PFSK-1 (cell line): ENCODE results near the gene CDH1.

Experiments
- FOXP2 ChIP-seq: optimal IDR thresholded peaks from 2 replicates; pipeline ENCODE3; 2011; ENCODE audit warnings: borderline replicate concordance, control low read depth, inconsistent platforms; ENCODE audit not compliant: insufficient read depth; ENCODE audit errors: extremely low read length, extremely low read depth
- POLR2AphosphoS5 ChIP-seq: IDR thresholded peaks from 2 replicates; pipeline ENCODE4 v1.6.1; 2012; ENCODE audit warnings: low read depth, mild to moderate bottlenecking, control low read depth, low read length, moderate library complexity
- SIN3A ChIP-seq: IDR thresholded peaks from 2 replicates; pipeline ENCODE4 v1.6.1; 2012; ENCODE audit warnings: mild to moderate bottlenecking, low read length, moderate library complexity, borderline replicate concordance; ENCODE audit not compliant: insufficient read depth
- TAF1 ChIP-seq: IDR thresholded peaks from 2 replicates; pipeline ENCODE4 v1.6.1; 2012; ENCODE audit warnings: low read length, control low read depth, borderline replicate concordance; ENCODE audit not compliant: insufficient read depth
- TF ChIP-seq, protein P1 (sequence below), 2 experiments: IDR thresholded peaks; 2 replicates each; pipeline versions ENCODE4 v1.6.1 to v1.8.0; 2011 to 2012; ENCODE audit warnings: low read depth in 2 of 2, low read length in 2 of 2, control low read depth in 1 of 2, inconsistent platforms in 1 of 2, mild to moderate bottlenecking in 1 of 2, moderate library complexity in 1 of 2; ENCODE audit not compliant: insufficient read depth in 1 of 2

The CDH1 gene

GRCh38 chr16:68762996-68763756 lies 26.1 kb downstream of the CDH1 start:
- TF ChIP-seq, protein P1, sequence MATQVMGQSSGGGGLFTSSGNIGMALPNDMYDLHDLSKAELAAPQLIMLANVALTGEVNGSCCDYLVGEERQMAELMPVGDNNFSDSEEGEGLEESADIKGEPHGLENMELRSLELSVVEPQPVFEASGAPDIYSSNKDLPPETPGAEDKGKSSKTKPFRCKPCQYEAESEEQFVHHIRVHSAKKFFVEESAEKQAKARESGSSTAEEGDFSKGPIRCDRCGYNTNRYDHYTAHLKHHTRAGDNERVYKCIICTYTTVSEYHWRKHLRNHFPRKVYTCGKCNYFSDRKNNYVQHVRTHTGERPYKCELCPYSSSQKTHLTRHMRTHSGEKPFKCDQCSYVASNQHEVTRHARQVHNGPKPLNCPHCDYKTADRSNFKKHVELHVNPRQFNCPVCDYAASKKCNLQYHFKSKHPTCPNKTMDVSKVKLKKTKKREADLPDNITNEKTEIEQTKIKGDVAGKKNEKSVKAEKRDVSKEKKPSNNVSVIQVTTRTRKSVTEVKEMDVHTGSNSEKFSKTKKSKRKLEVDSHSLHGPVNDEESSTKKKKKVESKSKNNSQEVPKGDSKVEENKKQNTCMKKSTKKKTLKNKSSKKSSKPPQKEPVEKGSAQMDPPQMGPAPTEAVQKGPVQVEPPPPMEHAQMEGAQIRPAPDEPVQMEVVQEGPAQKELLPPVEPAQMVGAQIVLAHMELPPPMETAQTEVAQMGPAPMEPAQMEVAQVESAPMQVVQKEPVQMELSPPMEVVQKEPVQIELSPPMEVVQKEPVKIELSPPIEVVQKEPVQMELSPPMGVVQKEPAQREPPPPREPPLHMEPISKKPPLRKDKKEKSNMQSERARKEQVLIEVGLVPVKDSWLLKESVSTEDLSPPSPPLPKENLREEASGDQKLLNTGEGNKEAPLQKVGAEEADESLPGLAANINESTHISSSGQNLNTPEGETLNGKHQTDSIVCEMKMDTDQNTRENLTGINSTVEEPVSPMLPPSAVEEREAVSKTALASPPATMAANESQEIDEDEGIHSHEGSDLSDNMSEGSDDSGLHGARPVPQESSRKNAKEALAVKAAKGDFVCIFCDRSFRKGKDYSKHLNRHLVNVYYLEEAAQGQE (IDR thresholded peaks at IDR 0.05; ENCODE audit: insufficient read depth in 1 of 2, low read depth in 2 of 2, low read length in 2 of 2) = no peak
- no peak for TF ChIP-seq FOXP2
- TF ChIP-seq POLR2AphosphoS5 = no peak
- no peak for TF ChIP-seq TAF1
- TF ChIP-seq SIN3A = no peak

DNA sequence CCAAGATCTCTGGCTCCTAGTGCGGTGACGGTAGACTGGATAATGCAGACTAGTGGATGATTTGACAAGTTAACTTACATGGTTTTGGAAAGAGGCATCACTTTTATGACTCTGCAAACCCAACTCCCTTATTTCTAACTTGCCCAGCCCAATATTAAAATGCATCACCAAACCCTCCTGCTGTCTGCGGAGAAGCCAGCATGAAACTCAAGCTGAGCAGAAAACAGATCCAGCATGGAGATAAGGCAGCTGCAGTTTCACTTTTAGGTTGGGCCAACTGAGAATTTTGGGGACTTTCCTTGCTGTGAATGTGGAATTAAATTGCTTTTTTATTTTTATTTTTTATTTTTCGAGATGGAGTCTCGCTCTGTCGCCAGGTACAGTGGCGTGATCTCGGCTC lies 27.8 kb downstream of the CDH1 start:
- no peak for TF ChIP-seq TAF1
- TF ChIP-seq, protein P1 (IDR thresholded peaks at IDR 0.05; ENCODE audit: insufficient read depth in 1 of 2, low read depth in 2 of 2, low read length in 2 of 2) = no peak
- TF ChIP-seq FOXP2 = no peak
- no peak for TF ChIP-seq SIN3A
- TF ChIP-seq POLR2AphosphoS5 = no peak

GRCh38 chr16:68767581-68767980 lies 30.5 kb downstream of the CDH1 start:
- TF ChIP-seq FOXP2 (no peak), TAF1 (no peak), SIN3A (no peak)
- TF ChIP-seq, protein P1 (IDR thresholded peaks at IDR 0.05; ENCODE audit: insufficient read depth in 1 of 2, low read depth in 2 of 2, low read length in 2 of 2) = no peak

- TF ChIP-seq, protein P1 (IDR thresholded peaks at IDR 0.05; ENCODE audit: insufficient read depth in 1 of 2, low read depth in 2 of 2, low read length in 2 of 2) = no peak
- TF ChIP-seq SIN3A (no peak), POLR2AphosphoS5 (no peak), FOXP2 (no peak), TAF1 (no peak)
Measured at GRCh38 chr16:68768175-68768574, 31.1 kb downstream of the CDH1 start.

GRCh38 chr16:68768771-68769170 lies 31.7 kb downstream of the CDH1 start:
- no peak for TF ChIP-seq TAF1
- TF ChIP-seq POLR2AphosphoS5 = no peak
- TF ChIP-seq SIN3A = no peak
- no peak for TF ChIP-seq FOXP2
- TF ChIP-seq, protein P1 (IDR thresholded peaks at IDR 0.05; ENCODE audit: insufficient read depth in 1 of 2, low read depth in 2 of 2, low read length in 2 of 2) = no peak
